KMS-11 (cell line): ENCODE data around the gene STAT4.

Source experiments
- H2AFZ ChIP-seq: fragments of 200-600 bp; sonication (generic); 2 replicates; pipeline ENCODE4 v1.6.1; 2016; ENCODE audit warnings: antibody characterized with exemption, mixed run types, low read depth
- H3K27ac ChIP-seq: fragments of 200-600 bp; sonication (generic); 2 replicates; pipeline ENCODE4 v1.6.1; 2016; ENCODE audit warnings: mild to moderate bottlenecking, mixed run types
- H3K27me3 ChIP-seq: fragments of 200-600 bp; sonication (generic); 2 replicates; pipeline ENCODE4 v1.6.1; 2017; ENCODE audit warnings: mild to moderate bottlenecking, low read depth, mixed run types, moderate library complexity; ENCODE audit not compliant: insufficient read depth
- H3K36me3 ChIP-seq: fragments of 200-600 bp; sonication (generic); 2 replicates; pipeline ENCODE4 v1.6.1; 2017; ENCODE audit warnings: mild to moderate bottlenecking, mixed run types; ENCODE audit not compliant: insufficient read depth
- H3K4me1 ChIP-seq: fragments of 200-600 bp; sonication (generic); 2 replicates; pipeline ENCODE4 v1.6.1; 2016; ENCODE audit warnings: mild to moderate bottlenecking, low read depth, mixed run types; ENCODE audit not compliant: poor library complexity, severe bottlenecking
- H3K4me2 ChIP-seq: fragments of 200-600 bp; sonication (generic); 2 replicates; pipeline ENCODE4 v1.7.0; 2016; ENCODE audit warnings: mild to moderate bottlenecking, mixed run types
- H3K4me3 ChIP-seq: fragments of 200-600 bp; sonication (generic); IDR thresholded peaks from 2 replicates; pipeline ENCODE4 v1.6.1; 2017; ENCODE audit warnings: low read depth, low read length, mixed read lengths; ENCODE audit not compliant: insufficient read depth
- H3K79me2 ChIP-seq: fragments of 200-600 bp; sonication (generic); 2 replicates; pipeline ENCODE4 v1.6.1; 2016; ENCODE audit warnings: low read depth, mixed run types; ENCODE audit not compliant: insufficient read depth
- H3K9ac ChIP-seq: fragments of 200-600 bp; sonication (generic); 2 replicates; pipeline ENCODE4 v1.6.1; 2016; ENCODE audit warnings: mild to moderate bottlenecking, mixed run types
- H4K20me1 ChIP-seq: fragments of 200-600 bp; sonication (generic); 2 replicates; pipeline ENCODE4 v1.6.1; 2016; ENCODE audit warnings: mild to moderate bottlenecking, mixed run types; ENCODE audit not compliant: insufficient read depth
- TF ChIP-seq, protein P1 (sequence below): fragments of 200-600 bp; sonication (generic); conservative IDR thresholded peaks from 2 replicates; pipeline ENCODE4 v1.6.1; 2017; ENCODE audit warnings: low read depth, mild to moderate bottlenecking, antibody characterized with exemption, low read length, moderate library complexity, mixed read lengths

STAT4 gene

DNA sequence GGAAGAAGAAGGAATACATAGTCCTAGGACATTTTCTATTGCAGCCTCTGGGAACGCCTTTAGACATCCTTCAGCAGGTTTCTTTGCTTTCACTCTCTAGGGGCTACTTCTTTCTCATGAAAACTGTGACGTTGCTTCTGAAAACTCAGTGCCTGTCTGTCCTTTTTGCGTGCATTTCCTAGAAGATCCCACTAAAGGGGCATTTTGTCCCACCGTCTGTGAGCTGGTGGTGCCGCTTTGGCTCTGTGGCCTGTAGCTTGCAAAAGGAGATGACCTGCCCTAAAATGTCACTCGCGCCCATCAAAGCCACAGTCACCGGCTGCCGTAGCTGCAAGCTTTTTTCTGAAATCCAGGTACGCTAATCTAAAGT is 579 bp downstream of the STAT4 start:
- peak overlapping the region; percentile 51 for H3K9ac ChIP-seq

DNA sequence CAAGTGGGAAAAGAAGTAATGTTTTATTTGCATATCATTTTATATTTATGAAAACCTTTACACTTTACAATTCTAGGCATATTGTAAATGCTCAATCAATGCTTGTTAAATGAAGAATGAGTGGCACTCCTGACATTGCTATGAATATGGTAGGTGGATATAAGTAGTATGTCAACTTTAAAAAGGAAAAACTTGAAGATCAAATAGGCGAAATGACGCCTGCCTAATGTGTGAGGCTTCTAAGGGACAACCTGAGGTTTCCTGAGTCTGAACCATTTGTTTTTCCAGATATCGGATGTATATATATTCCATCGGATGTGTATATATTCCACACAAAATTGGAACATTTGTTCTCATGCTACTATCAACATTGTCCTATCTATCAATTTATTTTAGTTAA is 1.4 kb downstream of the STAT4 start:
- Histone ChIP-seq H2AFZ (no peak overlapping the region), H3K4me3 (no peak overlapping the region), H3K4me1 (peaks cover 33% of the 10 kb centered on the region), H3K79me2 (no peaks in the 10 kb centered on the region), H3K27ac (no peak overlapping the region), H3K27me3 (no peaks in the 10 kb centered on the region), H3K36me3 (no peaks in the 10 kb centered on the region), H4K20me1 (no peaks in the 10 kb centered on the region), H3K4me2 (peak overlapping the region; percentile 95), H3K9ac (no peak overlapping the region)
- TF ChIP-seq, protein P1, sequence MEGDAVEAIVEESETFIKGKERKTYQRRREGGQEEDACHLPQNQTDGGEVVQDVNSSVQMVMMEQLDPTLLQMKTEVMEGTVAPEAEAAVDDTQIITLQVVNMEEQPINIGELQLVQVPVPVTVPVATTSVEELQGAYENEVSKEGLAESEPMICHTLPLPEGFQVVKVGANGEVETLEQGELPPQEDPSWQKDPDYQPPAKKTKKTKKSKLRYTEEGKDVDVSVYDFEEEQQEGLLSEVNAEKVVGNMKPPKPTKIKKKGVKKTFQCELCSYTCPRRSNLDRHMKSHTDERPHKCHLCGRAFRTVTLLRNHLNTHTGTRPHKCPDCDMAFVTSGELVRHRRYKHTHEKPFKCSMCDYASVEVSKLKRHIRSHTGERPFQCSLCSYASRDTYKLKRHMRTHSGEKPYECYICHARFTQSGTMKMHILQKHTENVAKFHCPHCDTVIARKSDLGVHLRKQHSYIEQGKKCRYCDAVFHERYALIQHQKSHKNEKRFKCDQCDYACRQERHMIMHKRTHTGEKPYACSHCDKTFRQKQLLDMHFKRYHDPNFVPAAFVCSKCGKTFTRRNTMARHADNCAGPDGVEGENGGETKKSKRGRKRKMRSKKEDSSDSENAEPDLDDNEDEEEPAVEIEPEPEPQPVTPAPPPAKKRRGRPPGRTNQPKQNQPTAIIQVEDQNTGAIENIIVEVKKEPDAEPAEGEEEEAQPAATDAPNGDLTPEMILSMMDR = no peak

More for the DNA sequence above, 579 bp downstream of the STAT4 start:
- Histone ChIP-seq H3K4me3 (peak overlapping the region; percentile 95), H3K36me3 (no peaks in the 10 kb centered on the region), H4K20me1 (no peaks in the 10 kb centered on the region), H3K4me1 (peaks cover 33% of the 10 kb centered on the region), H2AFZ (peak overlapping the region; percentile 90), H3K27me3 (no peaks in the 10 kb centered on the region), H3K79me2 (no peaks in the 10 kb centered on the region), H3K27ac (peak overlapping the region; percentile 35; the same call in 1 of the 2 replicates), H3K4me2 (peak overlapping the region; percentile 95)
- TF ChIP-seq, protein P1 = no peak

GRCh38 chr2:191148791-191149190 is 2.0 kb downstream of the STAT4 start:
- no peak overlapping the region for H3K4me3 ChIP-seq
- TF ChIP-seq, protein P1 = no peak
- no peak overlapping the region for H2AFZ ChIP-seq
- H3K4me1 ChIP-seq = peaks cover 33% of the 10 kb centered on the region
- H4K20me1 ChIP-seq = no peaks in the 10 kb centered on the region
- no peak overlapping the region for H3K27ac ChIP-seq
- H3K79me2 ChIP-seq = no peaks in the 10 kb centered on the region
- H3K4me2 ChIP-seq = no peak overlapping the region
- H3K36me3 ChIP-seq = no peaks in the 10 kb centered on the region
- H3K27me3 ChIP-seq = no peaks in the 10 kb centered on the region
- no peak overlapping the region for H3K9ac ChIP-seq

- no peak overlapping the region for H2AFZ ChIP-seq
- H3K27ac ChIP-seq = no peak overlapping the region
- H3K36me3 ChIP-seq = no peaks in the 10 kb centered on the region
- H3K4me1 ChIP-seq = peaks cover 30% of the 10 kb centered on the region
- H3K9ac ChIP-seq = no peak overlapping the region
- H3K27me3 ChIP-seq = no peaks in the 10 kb centered on the region
- no peak overlapping the region for H3K4me3 ChIP-seq
- no peaks in the 10 kb centered on the region for H3K79me2 ChIP-seq
- H4K20me1 ChIP-seq = no peaks in the 10 kb centered on the region
- TF ChIP-seq, protein P1 = no peak
- H3K4me2 ChIP-seq = no peak overlapping the region
Observed at GRCh38 chr2:191148281-191148680, 2.5 kb downstream of the STAT4 start.
